HepG2 (cell line): ENCODE data around the gene LRRN4CL. TPM values are rescaled to one million over a fixed set of nuclear protein-coding genes. Genes with fewer than 3 reads are reported as not detected.
A peak's percentile ranks its signal among the peaks of the same experiment; 100 is the strongest.

ENCODE experiments used
- BORCS8-MEF2B ChIP-seq: sonication (generic); formaldehyde crosslinking; IDR thresholded peaks from 2 replicates; pipeline ENCODE4 v1.8.0; 2022; ENCODE audit warnings: mild to moderate bottlenecking, missing genetic modification reagents
- HNF4A ChIP-seq: sonication (generic); formaldehyde crosslinking; IDR thresholded peaks from 2 replicates; pipeline ENCODE4 v1.4.0; 2020; ENCODE audit warnings: missing genetic modification reagents
- HNRNPK ChIP-seq: fragments of 200-400 bp; formaldehyde crosslinking; IDR thresholded peaks from 2 replicates; pipeline ENCODE4 v1.6.1; 2018; ENCODE audit warnings: low read length, low read depth, moderate library complexity, mild to moderate bottlenecking; ENCODE audit not compliant: poor library complexity, severe bottlenecking
- ISL2 ChIP-seq: sonication (generic); formaldehyde crosslinking; IDR thresholded peaks from 2 replicates; pipeline ENCODE4 v1.5.0; 2020; ENCODE audit warnings: missing genetic modification reagents
- NR0B2 ChIP-seq: sonication (generic); formaldehyde crosslinking; IDR thresholded peaks from 2 replicates; pipeline ENCODE4 v1.4.0; 2020; ENCODE audit warnings: mild to moderate bottlenecking, missing genetic modification reagents
- PHF20 ChIP-seq: sonication (generic); formaldehyde crosslinking; IDR thresholded peaks from 2 replicates; pipeline ENCODE4 v1.5.0; 2020; ENCODE audit warnings: mild to moderate bottlenecking, missing genetic modification reagents
- SETDB1 ChIP-seq: sonication (generic); formaldehyde crosslinking; IDR thresholded peaks from 2 replicates; pipeline ENCODE4 v1.5.1; 2020; ENCODE audit warnings: missing genetic modification reagents, mild to moderate bottlenecking, borderline replicate concordance
- SIX4 ChIP-seq: sonication (generic); formaldehyde crosslinking; IDR thresholded peaks from 2 replicates; pipeline ENCODE4 v1.4.0; 2020; ENCODE audit warnings: missing genetic modification reagents
- SOX6 ChIP-seq, 2 experiments: fragments of 450-650 bp in 1 of 2; sonication (generic) in 1 of 2; formaldehyde crosslinking in 1 of 2; IDR thresholded peaks; 2 replicates each; pipeline versions ENCODE4 v1.4.0 to v1.6.1; 2017 to 2020; ENCODE audit warnings: antibody characterized with exemption in 1 of 2, mild to moderate bottlenecking in 1 of 2, missing genetic modification reagents in 1 of 2
- THAP9 ChIP-seq: sonication (generic); formaldehyde crosslinking; IDR thresholded peaks from 2 replicates; pipeline ENCODE4; 2020; ENCODE audit warnings: missing genetic modification reagents, mild to moderate bottlenecking, borderline replicate concordance
- ZBTB44 ChIP-seq: sonication (generic); formaldehyde crosslinking; IDR thresholded peaks from 2 replicates; pipeline ENCODE4 v1.4.0; 2020; ENCODE audit warnings: missing genetic modification reagents
- ZNF232 ChIP-seq: sonication (generic); formaldehyde crosslinking; IDR thresholded peaks from 2 replicates; pipeline ENCODE4 v1.4.0; 2020; ENCODE audit warnings: missing genetic modification reagents, borderline replicate concordance
- ZNF260 ChIP-seq: sonication (generic); formaldehyde crosslinking; IDR thresholded peaks from 2 replicates; pipeline ENCODE4 v1.4.0; 2020; ENCODE audit warnings: missing genetic modification reagents, low read depth, mild to moderate bottlenecking, borderline replicate concordance
- ZNF331 ChIP-seq: sonication (generic); formaldehyde crosslinking; IDR thresholded peaks from 2 replicates; pipeline ENCODE4 v1.4.0; 2020; ENCODE audit warnings: missing genetic modification reagents
- ZNF788 ChIP-seq: sonication (generic); formaldehyde crosslinking; IDR thresholded peaks from 2 replicates; pipeline ENCODE4 v1.5.0; 2020; ENCODE audit warnings: mild to moderate bottlenecking, missing genetic modification reagents, borderline replicate concordance
- ZNF83 ChIP-seq: sonication (generic); formaldehyde crosslinking; IDR thresholded peaks from 2 replicates; pipeline ENCODE4 v1.4.0; 2020; ENCODE audit warnings: missing genetic modification reagents, mild to moderate bottlenecking, borderline replicate concordance
- polyA plus RNA-seq, 8 experiments: library from polyadenylated mRNA; depleted of rRNA in 3 of 8; stranded (reverse) in 7 of 8; unstranded in 1 of 8; fragments of >200 nt; fragmentation: Illumina TruSeq in 4 of 8; extraction: Trizol in 4 of 8; gene quantifications; 2 replicates each; pipeline versions ENCODE4 v1.2.1 to v1.2.3, GENCODE V29; 2011 to 2016; ENCODE audit warnings: low read depth in 4 of 8, missing spikeins in 1 of 8, mixed read lengths in 1 of 8; ENCODE audit not compliant: insufficient read depth in 1 of 8
- total RNA-seq, 5 experiments: library from RNA; depleted of rRNA; stranded (reverse); fragments of >200 nt; fragmentation: Illumina TruSeq; extraction: Trizol; gene quantifications; 2 replicates each; pipeline ENCODE4 v1.2.3, GENCODE V29; 2016; ENCODE audit warnings: low read depth in 1 of 5
- TF ChIP-seq, protein P1 (sequence below): sonication (generic); formaldehyde crosslinking; IDR thresholded peaks from 2 replicates; pipeline ENCODE4 v1.4.0; 2020; ENCODE audit warnings: missing genetic modification reagents, borderline replicate concordance

LRRN4CL gene
- total and polyA plus RNA-seq, 2 of the 13 experiments (the other 11 are each of a cell fraction or from before 2014, with no cell fraction given): 0.11 TPM; not detected in 1

GRCh38 chr11:62671608-62672389 lies 17.5 kb downstream of the LRRN4CL start, which contains the start of the genes LBHD1 and UQCC3 (continued):
- TF ChIP-seq, protein P1, sequence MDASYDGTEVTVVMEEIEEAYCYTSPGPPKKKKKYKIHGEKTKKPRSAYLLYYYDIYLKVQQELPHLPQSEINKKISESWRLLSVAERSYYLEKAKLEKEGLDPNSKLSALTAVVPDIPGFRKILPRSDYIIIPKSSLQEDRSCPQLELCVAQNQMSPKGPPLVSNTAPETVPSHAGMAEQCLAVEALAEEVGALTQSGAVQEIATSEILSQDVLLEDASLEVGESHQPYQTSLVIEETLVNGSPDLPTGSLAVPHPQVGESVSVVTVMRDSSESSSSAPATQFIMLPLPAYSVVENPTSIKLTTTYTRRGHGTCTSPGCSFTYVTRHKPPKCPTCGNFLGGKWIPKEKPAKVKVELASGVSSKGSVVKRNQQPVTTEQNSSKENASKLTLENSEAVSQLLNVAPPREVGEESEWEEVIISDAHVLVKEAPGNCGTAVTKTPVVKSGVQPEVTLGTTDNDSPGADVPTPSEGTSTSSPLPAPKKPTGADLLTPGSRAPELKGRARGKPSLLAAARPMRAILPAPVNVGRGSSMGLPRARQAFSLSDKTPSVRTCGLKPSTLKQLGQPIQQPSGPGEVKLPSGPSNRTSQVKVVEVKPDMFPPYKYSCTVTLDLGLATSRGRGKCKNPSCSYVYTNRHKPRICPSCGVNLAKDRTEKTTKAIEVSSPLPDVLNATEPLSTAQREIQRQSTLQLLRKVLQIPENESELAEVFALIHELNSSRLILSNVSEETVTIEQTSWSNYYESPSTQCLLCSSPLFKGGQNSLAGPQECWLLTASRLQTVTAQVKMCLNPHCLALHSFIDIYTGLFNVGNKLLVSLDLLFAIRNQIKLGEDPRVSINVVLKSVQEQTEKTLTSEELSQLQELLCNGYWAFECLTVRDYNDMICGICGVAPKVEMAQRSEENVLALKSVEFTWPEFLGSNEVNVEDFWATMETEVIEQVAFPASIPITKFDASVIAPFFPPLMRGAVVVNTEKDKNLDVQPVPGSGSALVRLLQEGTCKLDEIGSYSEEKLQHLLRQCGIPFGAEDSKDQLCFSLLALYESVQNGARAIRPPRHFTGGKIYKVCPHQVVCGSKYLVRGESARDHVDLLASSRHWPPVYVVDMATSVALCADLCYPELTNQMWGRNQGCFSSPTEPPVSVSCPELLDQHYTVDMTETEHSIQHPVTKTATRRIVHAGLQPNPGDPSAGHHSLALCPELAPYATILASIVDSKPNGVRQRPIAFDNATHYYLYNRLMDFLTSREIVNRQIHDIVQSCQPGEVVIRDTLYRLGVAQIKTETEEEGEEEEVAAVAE (CRISPR knock-in tag): no peak
- TF ChIP-seq HNRNPK (no peak), ZNF788 (CRISPR knock-in tag) (peak; percentile 19; the same call in 1 of the 2 replicates), ISL2 (CRISPR knock-in tag) (0 out of 2 replicates have a peak, but pooled peaks have one; percentile 50), ZNF331 (CRISPR knock-in tag) (0 out of 2 replicates have a peak, but pooled peaks have one; percentile 30), SIX4 (CRISPR knock-in tag) (0 out of 2 replicates have a peak, but pooled peaks have one; percentile 46), NR0B2 (peak; percentile 17; the same call in 1 of the 2 replicates), THAP9 (peak; percentile 86), SETDB1 (no peak), PHF20 (CRISPR knock-in tag) (peak; percentile 91), SOX6 (IDR thresholded peaks at IDR 0.05) (no peak), SOX6 (CRISPR knock-in tag; IDR thresholded peaks at IDR 0.05) (0 out of 2 replicates have a peak, but pooled peaks have one; percentile 15), ZBTB44 (CRISPR knock-in tag) (no peak), BORCS8-MEF2B (CRISPR knock-in tag) (0 out of 2 replicates have a peak, but pooled peaks have one; percentile 67), ZNF260 (no peak), ZNF232 (peak; percentile 82; the same call in 1 of the 2 replicates), ZNF83 (peak; percentile 72; the same call in 1 of the 2 replicates), HNF4A (CRISPR knock-in tag) (no peak)
